ENCODE results near the gene PDE6G.

The PDE6G gene

GRCh38 chr17:81693509-81694210, 37.3 kb upstream of the PDE6G start:
- no peak overlapping the region for H3K27ac ChIP-seq
- 0 out of 2 replicates have a peak, but pooled peaks have one; percentile 18 for TF ChIP-seq CTCF (conservative IDR thresholded peaks at IDR 0.05)

GRCh38 chr17:81691608-81692007, 35.3 kb upstream of the PDE6G start:
- no peak overlapping the region for H3K27ac ChIP-seq
- no peak for TF ChIP-seq CTCF (conservative IDR thresholded peaks at IDR 0.05)

- no peak overlapping the region for H3K27ac ChIP-seq
- TF ChIP-seq CTCF (conservative IDR thresholded peaks at IDR 0.05) = no peak
Observed at GRCh38 chr17:81691196-81691595, 34.9 kb upstream of the PDE6G start.

GRCh38 chr17:81690549-81690948, 34.2 kb upstream of the PDE6G start:
- TF ChIP-seq CTCF (conservative IDR thresholded peaks at IDR 0.05) = no peak
- H3K27ac ChIP-seq = no peak overlapping the region

GRCh38 chr17:81690066-81690465, 33.7 kb upstream of the PDE6G start:
- no peak for TF ChIP-seq CTCF (conservative IDR thresholded peaks at IDR 0.05)
- H3K27ac ChIP-seq = no peak overlapping the region

GRCh38 chr17:81688616-81689015, 32.3 kb upstream of the PDE6G start:
- no peak for TF ChIP-seq CTCF (conservative IDR thresholded peaks at IDR 0.05)
- H3K27ac ChIP-seq = no peak overlapping the region

GRCh38 chr17:81687770-81688541, 31.6 kb upstream of the PDE6G start:
- no peak for TF ChIP-seq CTCF (conservative IDR thresholded peaks at IDR 0.05)
- H3K27ac ChIP-seq = no peak overlapping the region; the same call in 1 of the 2 replicates
